Activated effector memory CD4-positive, alpha-beta T cell treated with Interleukin-2 at 50 U/mL for 16 hours (primary cell): Measurements from ENCODE around the gene CHST8.

Experiments
- DNase-seq: peaks from one replicate; pipeline ENCODE4 v3.0.0-alpha.2; 2020

Gene CHST8

DNA sequence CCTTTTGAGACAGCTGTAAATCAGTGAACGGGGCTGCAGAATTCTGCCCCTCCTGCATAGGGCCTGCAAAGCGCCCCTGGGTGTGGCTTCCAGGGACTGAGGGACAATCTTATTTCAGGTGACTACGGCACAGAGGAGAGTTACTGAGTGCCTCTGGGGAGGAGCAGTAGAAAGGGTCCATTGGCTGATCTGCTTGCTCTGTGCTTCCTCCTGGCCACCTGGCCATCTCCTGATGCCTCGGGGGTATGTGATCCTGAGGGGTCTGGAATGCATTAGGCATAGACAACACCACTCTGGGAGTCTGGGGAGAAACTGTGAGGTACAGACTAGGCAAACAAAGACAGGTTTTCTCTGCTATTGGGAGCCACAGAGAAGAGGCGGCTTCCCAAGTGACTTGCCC lies 177.7 kb downstream of the CHST8 start:
- no peak for DNase-seq

DNA sequence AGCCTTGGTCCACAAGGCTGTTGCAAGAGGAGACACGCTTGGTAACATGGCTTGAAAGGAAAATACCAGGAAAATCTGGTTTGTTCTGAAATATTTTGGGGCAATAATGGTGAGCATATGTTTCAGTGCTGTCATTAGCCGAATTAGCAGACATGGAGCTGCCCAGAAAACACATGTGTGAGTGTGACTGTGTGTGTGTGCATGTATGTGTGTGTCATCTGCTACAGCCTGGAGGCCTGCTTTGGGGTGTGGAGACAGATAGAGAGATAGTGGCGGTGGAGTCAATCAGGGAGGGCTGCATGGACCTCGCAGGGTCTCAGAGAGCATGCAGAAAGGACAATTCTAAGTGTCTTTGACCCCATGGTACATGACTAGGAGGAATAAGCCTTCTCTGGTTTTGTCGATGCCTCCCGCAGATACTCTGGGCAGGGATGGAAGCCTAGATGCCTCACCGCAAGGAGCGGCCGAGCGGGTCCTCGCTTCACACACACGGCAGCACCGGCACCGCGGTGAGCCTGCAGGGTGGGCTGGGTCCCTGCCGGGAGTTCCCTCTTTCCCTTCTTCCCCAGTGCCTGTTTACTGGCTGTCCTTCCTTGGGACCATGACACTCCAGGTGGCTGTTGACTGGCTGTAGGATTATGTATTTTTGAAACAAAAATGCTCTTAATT lies 178.4 kb downstream of the CHST8 start:
- no peak for DNase-seq

DNA sequence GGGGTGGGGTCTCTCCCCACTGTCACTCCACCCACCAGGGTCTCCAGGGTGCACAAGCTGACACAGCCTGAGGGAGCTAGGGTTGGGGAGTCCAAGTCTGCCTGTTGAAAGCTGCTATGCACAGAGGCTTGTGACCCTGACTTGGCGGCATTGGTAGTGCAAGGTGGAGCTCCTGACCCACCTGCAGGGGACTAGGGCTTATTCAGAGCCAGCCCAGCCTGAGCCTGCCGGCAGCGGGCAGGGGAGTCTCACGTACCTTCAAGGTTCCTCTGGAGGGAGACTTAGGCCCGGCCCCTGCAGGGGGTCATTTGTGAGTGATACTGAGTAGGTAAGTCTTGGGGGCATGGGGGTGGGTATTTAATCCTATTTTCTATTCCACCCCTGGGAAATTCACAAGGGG lies 179.7 kb downstream of the CHST8 start:
- no peak for DNase-seq

DNA sequence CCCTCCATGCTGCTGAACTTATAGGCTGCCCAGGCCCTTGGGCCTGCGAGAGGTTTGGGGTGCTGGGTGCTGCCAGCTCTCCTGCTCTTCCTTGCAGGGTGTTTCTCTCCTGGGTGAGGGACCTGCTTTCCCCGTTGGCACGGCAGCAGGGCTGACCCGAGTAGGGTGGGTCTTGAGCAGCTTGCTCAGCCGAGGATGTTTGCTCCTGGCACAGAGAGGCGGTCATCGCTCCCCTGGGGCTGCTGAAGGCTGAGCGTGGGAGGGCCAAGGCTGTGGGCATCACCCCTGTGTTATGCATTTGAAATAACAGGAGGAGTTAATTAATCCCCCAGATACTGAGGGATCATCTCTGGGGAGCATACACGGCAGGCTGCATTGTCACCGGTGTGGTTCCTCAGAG lies 180.2 kb downstream of the CHST8 start:
- DNase-seq = no peak

DNA sequence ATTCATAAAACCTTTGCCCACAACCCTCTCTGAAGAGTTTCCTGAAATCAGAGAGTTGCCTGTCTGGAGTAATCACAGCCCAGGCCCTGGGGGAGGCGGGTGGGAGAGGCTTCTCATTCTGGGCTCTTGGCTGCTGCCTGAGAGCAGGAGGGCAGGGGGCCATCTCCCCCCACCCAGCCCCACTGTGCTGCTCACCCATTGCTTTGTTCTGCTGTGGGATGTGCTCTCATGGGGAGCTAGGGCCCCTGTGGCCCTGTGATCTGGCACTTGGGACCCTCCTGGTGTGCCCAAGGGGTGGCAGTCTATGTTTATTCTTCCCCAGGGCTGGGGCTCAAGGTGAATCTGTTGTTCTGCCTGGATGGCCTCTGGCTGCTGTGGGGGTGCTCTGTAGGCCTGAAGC lies 181.0 kb downstream of the CHST8 start:
- DNase-seq = no peak

DNA sequence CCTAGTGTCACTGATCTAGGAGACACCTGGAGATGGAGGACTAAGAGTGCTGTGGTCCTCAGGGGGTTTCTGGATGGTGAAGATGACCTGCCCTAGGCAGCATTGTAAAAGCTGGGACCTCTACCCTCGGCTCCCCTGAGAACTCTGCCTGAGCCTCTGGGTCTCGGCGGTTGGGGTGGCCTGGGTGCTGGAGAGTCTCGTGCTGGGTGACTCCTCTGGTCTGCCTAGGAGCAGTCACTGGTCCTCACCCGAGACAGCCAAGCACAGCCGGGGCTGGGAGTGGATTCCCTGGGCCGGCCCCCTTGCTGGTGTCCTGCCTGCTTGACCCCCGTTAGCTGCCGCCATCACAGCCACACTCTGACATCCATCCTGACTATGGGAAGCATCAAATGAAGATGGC lies 181.6 kb downstream of the CHST8 start:
- no peak for DNase-seq

GRCh38 chr19:33804021-33804799 lies 182.5 kb downstream of the CHST8 start:
- DNase-seq = no peak

- no peak for DNase-seq
These were observed 183.6 kb downstream of the CHST8 start for GRCh38 chr19:33805313-33805712.

DNA sequence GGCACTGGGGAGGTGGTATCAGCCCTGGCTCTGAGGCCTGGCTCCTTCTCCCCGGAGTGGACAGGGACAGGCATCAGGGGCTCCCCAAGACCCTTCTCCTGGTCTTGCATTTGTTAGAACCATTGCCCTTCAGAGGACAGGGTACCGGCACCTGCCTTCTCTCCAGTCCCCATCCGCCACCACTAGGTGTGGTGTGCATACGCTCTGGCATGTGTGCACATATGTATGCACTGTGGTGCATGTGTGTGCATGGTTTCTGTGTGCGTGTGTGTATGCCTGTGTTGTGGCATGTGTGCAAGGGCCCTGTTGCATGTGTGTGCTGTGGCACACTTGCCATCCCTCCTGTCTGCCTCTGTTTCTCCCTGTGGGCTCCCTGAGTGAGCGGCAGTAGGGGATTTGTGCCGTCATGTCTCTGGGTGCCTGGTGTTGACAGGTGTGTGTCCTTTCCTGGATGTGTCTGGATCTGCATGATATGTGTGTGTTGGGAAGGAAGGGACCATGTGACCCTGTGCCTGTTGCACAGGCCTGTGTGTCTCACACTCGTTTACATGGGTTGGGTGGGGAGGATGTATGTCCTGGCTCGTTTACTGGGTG lies 184.2 kb downstream of the CHST8 start:
- no peak for DNase-seq

DNA sequence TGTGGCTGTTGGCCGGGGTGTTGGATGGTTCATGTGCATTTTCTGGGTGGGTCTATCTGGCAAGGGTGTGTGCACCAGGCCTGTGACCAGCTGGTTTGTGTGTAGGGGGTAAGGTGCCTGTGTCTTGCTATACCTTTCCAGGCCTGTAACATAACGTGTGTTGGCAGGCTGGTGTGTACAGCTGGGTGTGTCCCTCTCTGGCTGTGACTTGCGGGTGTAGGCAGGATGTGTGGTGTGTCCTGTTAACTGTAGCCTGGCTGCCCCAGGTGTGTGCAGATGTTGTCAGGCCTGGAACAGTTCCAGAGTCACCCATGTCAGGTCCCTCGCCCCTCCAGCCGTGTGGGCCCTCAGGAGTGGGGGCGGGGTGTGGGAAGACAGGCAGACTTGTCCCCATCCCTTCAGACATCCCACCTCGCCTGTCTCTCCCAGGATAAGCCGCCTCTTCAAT lies 184.7 kb downstream of the CHST8 start:
- peak; percentile 30 for DNase-seq

DNA sequence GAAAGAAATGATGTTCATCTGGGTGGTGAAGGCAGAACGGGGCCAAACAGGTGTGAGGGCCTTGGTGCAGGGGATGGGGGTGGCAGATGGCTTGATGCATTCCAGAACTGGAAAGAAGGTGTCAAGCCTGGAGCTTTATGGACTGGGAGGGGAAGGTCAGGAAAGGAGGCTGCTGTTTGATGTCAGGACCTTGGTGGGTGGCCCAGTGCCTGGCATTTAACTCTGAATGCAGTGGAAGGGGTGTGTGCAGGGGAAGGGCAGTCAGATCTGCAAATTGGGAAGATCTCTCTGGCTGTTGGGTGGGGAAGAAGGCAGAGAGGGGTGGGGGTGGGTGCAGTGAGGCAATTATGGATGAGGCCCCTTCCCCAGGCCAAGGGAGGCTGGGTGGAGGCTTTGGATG lies 186.6 kb downstream of the CHST8 start:
- DNase-seq = no peak

- no peak for DNase-seq
These were observed 188.2 kb downstream of the CHST8 start for GRCh38 chr19:33809960-33810359.

DNA sequence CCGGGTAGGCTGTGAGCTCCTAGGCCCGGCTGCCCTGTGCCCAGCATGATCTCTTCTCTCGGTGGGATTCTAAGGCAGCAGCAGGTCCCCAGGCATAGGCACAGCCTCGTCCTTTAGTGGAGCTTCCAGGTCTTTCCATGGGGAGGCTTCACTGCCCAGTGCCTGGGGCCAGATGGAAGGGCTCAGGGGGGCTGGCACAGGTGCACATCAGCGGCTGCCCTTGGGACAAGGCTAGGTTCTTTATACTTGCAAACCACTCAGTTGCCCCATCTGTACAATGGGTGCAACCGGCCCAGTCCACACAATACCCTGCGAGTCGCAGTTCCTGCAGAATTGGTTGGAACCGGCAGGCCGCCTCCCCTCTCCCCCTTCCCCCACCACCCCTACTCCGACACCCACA lies 189.1 kb downstream of the CHST8 start:
- DNase-seq = no peak

- DNase-seq = no peak
These were observed 189.5 kb downstream of the CHST8 start for GRCh38 chr19:33811246-33811645.

- DNase-seq = no peak
These were observed 190.1 kb downstream of the CHST8 start for GRCh38 chr19:33811736-33812387.

- DNase-seq = no peak
These were observed 190.9 kb downstream of the CHST8 start for GRCh38 chr19:33812388-33813330.

GRCh38 chr19:33813391-33814101 lies 191.8 kb downstream of the CHST8 start:
- DNase-seq = no peak

GRCh38 chr19:33814181-33815165 lies 192.7 kb downstream of the CHST8 start:
- DNase-seq = no peak

DNA sequence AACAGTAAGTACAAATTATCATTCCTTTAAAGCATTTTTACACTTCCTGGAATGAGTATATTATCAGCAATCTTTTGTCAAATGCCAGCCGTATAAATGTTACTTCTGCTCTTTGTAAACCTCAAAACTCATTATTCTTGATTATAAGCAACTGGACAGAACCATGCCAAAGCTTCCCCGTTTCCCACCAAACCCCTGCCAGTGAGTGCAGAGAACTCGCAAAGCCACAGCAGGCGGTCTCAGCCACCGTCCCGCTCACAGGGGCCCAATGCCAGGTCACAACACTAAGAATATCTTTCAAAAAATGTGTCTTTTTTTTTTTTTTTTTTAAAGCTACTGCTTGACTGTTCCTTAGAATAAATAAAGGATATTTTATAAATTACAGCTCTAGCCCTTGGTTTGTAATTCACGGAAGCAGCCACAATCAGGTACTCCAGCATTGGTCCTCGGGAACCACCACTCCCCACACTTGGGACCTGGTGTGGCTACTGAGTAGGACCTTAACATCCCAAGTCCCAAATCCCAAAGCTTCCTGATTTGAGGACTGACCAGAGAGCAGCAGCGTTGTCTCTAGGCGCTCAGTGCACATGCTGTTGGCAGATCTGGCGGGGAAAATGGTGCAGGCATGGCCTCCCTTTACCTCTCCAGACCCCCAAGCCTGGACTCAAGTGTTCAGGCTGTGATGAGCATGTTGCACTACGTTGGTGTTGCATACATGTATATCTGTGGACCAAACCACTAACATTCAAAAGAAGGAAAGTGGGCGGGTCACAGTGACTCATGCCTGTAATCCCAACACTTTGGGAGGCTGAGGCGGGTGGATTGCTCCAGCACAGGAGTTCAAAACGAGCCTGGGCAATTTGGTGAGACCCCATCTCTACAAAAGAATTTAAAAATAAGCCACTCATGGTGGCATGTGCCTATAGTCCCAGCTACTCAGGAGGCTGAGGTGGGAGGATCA lies 193.9 kb downstream of the CHST8 start:
- DNase-seq = no peak
